Left ventricle myocardium inferior (tissue), 1 donor: ENCODE measurements around the gene ERCC4. TPM values are rescaled to one million over a fixed set of nuclear protein-coding genes. Genes with fewer than 3 reads are reported as not detected.

Experiments used
- DNase-seq: peaks from one replicate; pipeline ENCODE4 v3.0.0-alpha.2; 2020
- H3K27ac ChIP-seq: fragments of 200-600 bp; replicated peaks from 2 replicates; pipeline ENCODE4 v1.8.0; 2021
- H3K27me3 ChIP-seq: fragments of 200-600 bp; 2 replicates; pipeline ENCODE4 v1.8.0; 2021; ENCODE audit warnings: low read depth
- H3K36me3 ChIP-seq: fragments of 200-600 bp; 2 replicates; pipeline ENCODE4 v1.8.0; 2021
- H3K4me1 ChIP-seq: fragments of 200-600 bp; 2 replicates; pipeline ENCODE4 v1.8.0; 2021
- H3K4me3 ChIP-seq: fragments of 200-600 bp; 2 replicates; pipeline ENCODE4 v1.8.0; 2021; ENCODE audit warnings: mild to moderate bottlenecking, moderate library complexity
- H3K9me3 ChIP-seq: fragments of 200-600 bp; replicated peaks from 2 replicates; pipeline ENCODE4 v1.8.0; 2021
- CTCF ChIP-seq: fragments of 200-600 bp; IDR thresholded peaks from 2 replicates; pipeline ENCODE4 v1.8.0; 2021; ENCODE audit warnings: antibody characterized with exemption, mild to moderate bottlenecking, borderline replicate concordance
- intact Hi-C: fragments of 100-400 bp; cut with micrococcal nuclease; formaldehyde crosslinking; loops from one replicate; pipeline ENCODE4 v1.11.0; 2022
- total RNA-seq: library from RNA; stranded (reverse); fragmentation: NEBNext Ultra II Directional; extraction: Animal tissue kit (Norgen Biotek cat#: 25700); gene quantifications from one replicate; pipeline ENCODE4 v1.2.1, GENCODE V29; 2021
- donor health status: DM: no; HTN: yes; CAD: no; lungs with severe emphysema.

Gene ERCC4
- total RNA-seq, 1 donor from 2014 or later = 8.2 TPM

- H3K4me1 ChIP-seq = no peaks in the 10 kb centered on the region
- H3K27ac ChIP-seq = no peak overlapping the region
- no peak for TF ChIP-seq CTCF
- intact Hi-C loops = no loop called here
- no peak for DNase-seq
- no peaks in the 10 kb centered on the region for H3K36me3 ChIP-seq
- H3K9me3 ChIP-seq = peaks cover 16% of the 10 kb centered on the region
- H3K4me3 ChIP-seq = no peak overlapping the region
- no peaks in the 10 kb centered on the region for H3K27me3 ChIP-seq
These were observed 57.2 kb downstream of the ERCC4 start for GRCh38 chr16:13977177-13977576.

GRCh38 chr16:13982451-13982850 is 62.5 kb downstream of the ERCC4 start:
- Histone ChIP-seq H3K9me3 (peaks cover 16% of the 10 kb centered on the region), H3K27ac (no peak overlapping the region), H3K36me3 (no peaks in the 10 kb centered on the region), H3K27me3 (no peaks in the 10 kb centered on the region), H3K4me3 (no peak overlapping the region), H3K4me1 (no peaks in the 10 kb centered on the region)
- TF ChIP-seq CTCF = no peak
- no peak for DNase-seq
- intact Hi-C loops = no loop called here

- Histone ChIP-seq H3K4me1 (no peaks in the 10 kb centered on the region), H3K36me3 (no peaks in the 10 kb centered on the region), H3K4me3 (no peak overlapping the region), H3K27ac (no peak overlapping the region), H3K27me3 (no peaks in the 10 kb centered on the region), H3K9me3 (peaks cover 16% of the 10 kb centered on the region)
- intact Hi-C loops = no loop called here
- no peak for DNase-seq
- no peak for TF ChIP-seq CTCF
These were observed 63.7 kb downstream of the ERCC4 start for GRCh38 chr16:13983625-13984024.

- Histone ChIP-seq H3K9me3 (peaks cover 15% of the 10 kb centered on the region), H3K4me3 (no peak overlapping the region), H3K4me1 (no peaks in the 10 kb centered on the region), H3K36me3 (no peaks in the 10 kb centered on the region), H3K27ac (no peak overlapping the region), H3K27me3 (no peaks in the 10 kb centered on the region)
- intact Hi-C loops = no loop called here
- no peak for TF ChIP-seq CTCF
- no peak for DNase-seq
These were observed 64.8 kb downstream of the ERCC4 start for GRCh38 chr16:13984794-13985193.

- Histone ChIP-seq H3K9me3 (no peaks in the 10 kb centered on the region), H3K4me1 (no peaks in the 10 kb centered on the region), H3K4me3 (no peak overlapping the region), H3K27ac (no peak overlapping the region), H3K27me3 (no peaks in the 10 kb centered on the region), H3K36me3 (no peaks in the 10 kb centered on the region)
- intact Hi-C loops = no loop called here
- TF ChIP-seq CTCF = no peak
- no peak for DNase-seq
These were observed 68.1 kb downstream of the ERCC4 start for GRCh38 chr16:13988038-13988437.

- Histone ChIP-seq H3K27ac (no peak overlapping the region), H3K27me3 (no peaks in the 10 kb centered on the region), H3K4me1 (peaks cover 18% of the 10 kb centered on the region), H3K36me3 (no peaks in the 10 kb centered on the region), H3K4me3 (no peak overlapping the region), H3K9me3 (no peaks in the 10 kb centered on the region)
- TF ChIP-seq CTCF = no peak
- intact Hi-C loops = no loop called here
- no peak for DNase-seq
These were observed 72.4 kb downstream of the ERCC4 start for GRCh38 chr16:13992322-13992721.
